GM10248 (cell line): Measurements from ENCODE around the gene NMUR1.

Experiments
- CTCF ChIA-PET: fragments of 300-600 bp; sonication (Branson Sonifier 250); formaldehyde crosslinking; extraction: SDS; loops from one replicate; lab custom pipeline; 2021; ENCODE audit warnings: antibody characterized with exemption; lab: Yijun Ruan, JAX
- POLR2A ChIA-PET: fragments of 350-650 bp; sonication (Branson Sonifier 250); formaldehyde crosslinking; extraction: SDS; loops from one replicate; lab custom pipeline; 2020; ENCODE audit warnings: antibody characterized with exemption; lab: Yijun Ruan, JAX
- DNase-seq: peaks from one replicate; pipeline ENCODE4 v3.0.0; 2012; ENCODE audit errors: extremely low spot score
- CTCF ChIP-seq: IDR thresholded peaks from 2 replicates; pipeline ENCODE4 v1.5.1; 2012; ENCODE audit warnings: mild to moderate bottlenecking, low read depth; ENCODE audit errors: extremely low read depth, missing control alignments, control extremely low read depth

The NMUR1 gene

GRCh38 chr2:231527091-231527395, 3.2 kb downstream of the NMUR1 start:
- no peak for DNase-seq
- no peak for TF ChIP-seq CTCF
- ChIA-PET CTCF (interaction anchor here (0.8 to 7.3 kb wide), 6 partner anchors 10 to 146 kb away, joined by 3 to 40 read pairs (median 7); no protein-coding TSS in a partner anchor), POLR2A (no interaction called here)

GRCh38 chr2:231526341-231527090, 3.7 kb downstream of the NMUR1 start:
- no peak for DNase-seq
- TF ChIP-seq CTCF, result no peak
- ChIA-PET CTCF (interaction anchor here (0.8 to 7.3 kb wide), 11 partner anchors 9 to 146 kb away, joined by 3 to 40 read pairs (median 5); no protein-coding TSS in a partner anchor), POLR2A (no interaction called here)

GRCh38 chr2:231525248-231526163, 4.7 kb downstream of the NMUR1 start:
- DNase-seq, result no peak
- ChIA-PET POLR2A (no interaction called here), CTCF (interaction anchor here (1.1 to 7.3 kb wide), 11 partner anchors 8 to 88 kb away, joined by 3 to 46 read pairs (median 5); no protein-coding TSS in a partner anchor)
- no peak for TF ChIP-seq CTCF

GRCh38 chr2:231524477-231525247, 5.6 kb downstream of the NMUR1 start:
- ChIA-PET CTCF (interaction anchor here (1.1 to 7.3 kb wide), 5 partner anchors 7 to 76 kb away, joined by 3 to 46 read pairs (median 30); partner anchors contain the start of gene NMUR1), POLR2A (no interaction called here)
- no peak for TF ChIP-seq CTCF
- DNase-seq, result no peak

- POLR2A ChIA-PET, result interaction anchor here (1.4 kb wide), 1 partner anchor 59 kb away, joined by 4 read pairs; the partner anchor contains the start of gene NCL
- no peak for DNase-seq
- no peak for TF ChIP-seq CTCF
- CTCF ChIA-PET, result interaction anchor here (1.0 to 7.3 kb wide), 5 partner anchors 8 to 77 kb away, joined by 3 to 46 read pairs (median 30); partner anchors contain the start of gene NMUR1
Observed at GRCh38 chr2:231523451-231524285, 6.6 kb downstream of the NMUR1 start.
